Naive thymus-derived CD8-positive, alpha-beta T cell (primary cell): ENCODE results near the gene CUEDC2. TPM values are rescaled to one million over a fixed set of nuclear protein-coding genes. Genes with fewer than 3 reads are reported as not detected.
A peak's percentile ranks its signal among the peaks of the same experiment; 100 is the strongest.

Source experiments
- ATAC-seq, 2 donors: fragments of 150-1000 bp; cut with Tn5 transposase in 1 of 2; sonication (Bioruptor Pico), chemical (Tn5 transposase) in 1 of 2; 1 replicate in 1 of 2; 2 replicates in 1 of 2; pipeline ENCODE4 v1.10.0; 2021; ENCODE audit warnings: mild to moderate bottlenecking in 2 of 2, moderate library complexity in 2 of 2
- POLR2A ChIA-PET: fragments of 350-600 bp; sonication (Branson Sonifier 250); formaldehyde crosslinking; loops from one replicate; lab custom pipeline; 2021; ENCODE audit warnings: antibody characterized with exemption; lab: Charles Lee
- DNase-seq, 10 donors: peaks; one replicate each; pipeline versions ENCODE4 v3.0.0 to v3.0.0-alpha.2; 2020 to 2022
- H3K27ac Mint-ChIP-seq, 10 donors: one replicate each; pipeline ENCODE4 v1.8.0; 2020 to 2022; ENCODE audit warnings: mild to moderate bottlenecking in 10 of 10, mixed read lengths in 10 of 10, moderate library complexity in 4 of 10, inconsistent platforms in 1 of 10
- H3K27me3 Mint-ChIP-seq, 5 donors: one replicate each; pipeline ENCODE4 v1.8.0; 2021 to 2022; ENCODE audit warnings: mixed read lengths in 5 of 5
- H3K36me3 Mint-ChIP-seq, 3 donors: one replicate each; pipeline ENCODE4 v1.8.0; 2020 to 2022; ENCODE audit warnings: mixed read lengths in 3 of 3, mild to moderate bottlenecking in 2 of 3, inconsistent platforms in 1 of 3
- H3K4me1 Mint-ChIP-seq, 4 donors: one replicate each; pipeline ENCODE4 v1.8.0; 2021 to 2022; ENCODE audit warnings: mixed read lengths in 4 of 4
- H3K4me3 Mint-ChIP-seq, 10 donors: one replicate each; pipeline ENCODE4 v1.8.0; 2020 to 2022; ENCODE audit warnings: mild to moderate bottlenecking in 10 of 10, mixed read lengths in 10 of 10, moderate library complexity in 6 of 10, inconsistent platforms in 1 of 10
- H3K9me3 Mint-ChIP-seq, 9 donors: one replicate each; pipeline ENCODE4 v1.8.0; 2020 to 2022; ENCODE audit warnings: mixed read lengths in 9 of 9, mild to moderate bottlenecking in 3 of 9, inconsistent platforms in 1 of 9, moderate library complexity in 1 of 9
- polyA plus RNA-seq, 3 donors: library from polyadenylated mRNA; unstranded; fragments of 300-500 nt; fragmentation: Illumina TruSeq; gene quantifications; one replicate each; pipeline ENCODE4 v1.2.3, GENCODE V29; 2021
- total RNA-seq, 8 experiments: library from RNA in 2 of 8; stranded (reverse) in 2 of 8; gene quantifications; one replicate each; pipeline ENCODE4 v1.2.3 and lab custom pipeline; 2021 to 2026

CUEDC2 gene
- total and polyA plus RNA-seq, 5 experiments from 2014 or later = 36.5 to 76.9 (median 60.6) TPM

- DNase-seq (no peak), ATAC-seq (no peak)
- no peaks in the 10 kb centered on the region for H3K27me3 Mint-ChIP-seq
- H3K27ac Mint-ChIP-seq = peak overlapping the region in 3 of 10 donors; percentile 55 to 81 (median 65)
- H3K9me3 Mint-ChIP-seq = no peaks in the 10 kb centered on the region
- H3K36me3 Mint-ChIP-seq = peaks cover 0 to 22% (median 3%) of the 10 kb centered on the region in 3 donors
- peaks cover 10 to 36% (median 31%) of the 10 kb centered on the region in 4 donors for H3K4me1 Mint-ChIP-seq
- H3K4me3 Mint-ChIP-seq = no peak overlapping the region
- POLR2A ChIA-PET = interaction anchor here (0.6 to 6.9 kb wide), 5 partner anchors 18 to 52 kb away, joined by 3 to 184 read pairs (median 59); partner anchors contain the start of genes CUEDC2 and FBXL15
Measured at GRCh38 chr10:102453502-102453901, 21.1 kb upstream of the CUEDC2 start.

GRCh38 chr10:102452672-102453340, 20.4 kb upstream of the CUEDC2 start:
- ATAC-seq (no peak), DNase-seq (no peak)
- Mint-ChIP-seq H3K27ac (peak overlapping the region; percentile 9 to 83 (median 70)), H3K4me1 (peaks cover 10 to 34% (median 31%) of the 10 kb centered on the region in 4 donors), H3K36me3 (peaks cover 0 to 22% (median 3%) of the 10 kb centered on the region in 3 donors), H3K27me3 (no peaks in the 10 kb centered on the region), H3K9me3 (no peaks in the 10 kb centered on the region), H3K4me3 (peak overlapping the region; percentile 5 to 89 (median 76))
- POLR2A ChIA-PET = interaction anchor here (0.6 to 6.9 kb wide), 7 partner anchors 16 to 56 kb away, joined by 3 to 184 read pairs (median 59); partner anchors contain the start of genes CUEDC2, FBXL15 and NFKB2

GRCh38 chr10:102451105-102451969, 19.0 kb upstream of the CUEDC2 start, which contains the start of gene C10orf95:
TSS of gene C10orf95 (minus strand) at chr10:102451543. CDS start at chr10:102451093, 450 bp downstream.
- ATAC-seq = no peak
- Mint-ChIP-seq H3K27ac (peak within 1 kb of the TSS; percentile 67 to 92 (median 86)), H3K4me1 (peaks cover 10 to 32% (median 28%) of the 10 kb centered on the region in 4 donors), H3K4me3 (peak within 1 kb of the TSS; percentile 80 to 96 (median 88)), H3K27me3 (no peaks in the 10 kb centered on the region), H3K9me3 (no peaks in the 10 kb centered on the region), H3K36me3 (peaks cover 0 to 22% (median 2%) of the 10 kb centered on the region in 3 donors)
- DNase-seq = peak in 1 of 10 donors; percentile 9
- POLR2A ChIA-PET = interaction anchor here (0.7 to 6.9 kb wide), 25 partner anchors 9 to 1421 kb away, joined by 3 to 184 read pairs (median 6); partner anchors contain the start of genes ACTR1A, CUEDC2, FBXL15 and GBF1

GRCh38 chr10:102450374-102451104, 18.2 kb upstream of the CUEDC2 start:
- Mint-ChIP-seq H3K36me3 (peaks cover 0 to 20% (median 0%) of the 10 kb centered on the region in 3 donors), H3K4me1 (peaks cover 10 to 32% (median 28%) of the 10 kb centered on the region in 4 donors), H3K27me3 (no peaks in the 10 kb centered on the region), H3K4me3 (peak overlapping the region; percentile 89 to 97 (median 93)), H3K27ac (peak overlapping the region; percentile 79 to 98 (median 95)), H3K9me3 (no peaks in the 10 kb centered on the region)
- peak; percentile 86 to 87 for ATAC-seq
- peak; percentile 85 to 95 (median 88) for DNase-seq
- POLR2A ChIA-PET = interaction anchor here (0.9 to 6.9 kb wide), 27 partner anchors 10 to 632 kb away, joined by 3 to 184 read pairs (median 6); partner anchors contain the start of genes ACTR1A, CUEDC2, FBXL15 and GBF1

- no peak for ATAC-seq
- H3K27ac Mint-ChIP-seq = peak overlapping the region; percentile 79 to 98 (median 95)
- POLR2A ChIA-PET = interaction anchor here (0.9 to 6.9 kb wide), 27 partner anchors 9 to 631 kb away, joined by 3 to 184 read pairs (median 6); partner anchors contain the start of genes ACTR1A, CUEDC2, FBXL15 and GBF1
- H3K27me3 Mint-ChIP-seq = no peaks in the 10 kb centered on the region
- H3K4me3 Mint-ChIP-seq = peak overlapping the region; percentile 89 to 97 (median 93)
- DNase-seq = no peak
- H3K4me1 Mint-ChIP-seq = peaks cover 10 to 31% (median 27%) of the 10 kb centered on the region in 4 donors
- no peaks in the 10 kb centered on the region for H3K9me3 Mint-ChIP-seq
- H3K36me3 Mint-ChIP-seq = peaks cover 0 to 16% (median 0%) of the 10 kb centered on the region in 3 donors
Measured at GRCh38 chr10:102450124-102450373, 17.7 kb upstream of the CUEDC2 start.

- POLR2A ChIA-PET = interaction anchor here (1.0 to 6.9 kb wide), 24 partner anchors 8 to 631 kb away, joined by 3 to 184 read pairs (median 7); partner anchors contain the start of genes ACTR1A, CUEDC2, FBXL15 and NFKB2
- peak overlapping the region; percentile 79 to 98 (median 95) for H3K27ac Mint-ChIP-seq
- no peaks in the 10 kb centered on the region for H3K27me3 Mint-ChIP-seq
- H3K4me1 Mint-ChIP-seq = peaks cover 12 to 32% (median 26%) of the 10 kb centered on the region in 4 donors
- H3K36me3 Mint-ChIP-seq = peaks cover 0 to 16% (median 0%) of the 10 kb centered on the region in 3 donors
- no peaks in the 10 kb centered on the region for H3K9me3 Mint-ChIP-seq
- H3K4me3 Mint-ChIP-seq = peak overlapping the region; percentile 89 to 97 (median 93)
- peak; percentile 64 to 68 for ATAC-seq
- DNase-seq = peak; percentile 70 to 93 (median 82)
Measured at GRCh38 chr10:102449321-102450123, 17.1 kb upstream of the CUEDC2 start.

- ATAC-seq (no peak), DNase-seq (no peak)
- Mint-ChIP-seq H3K27ac (no peak overlapping the region), H3K4me3 (no peak overlapping the region), H3K27me3 (no peaks in the 10 kb centered on the region), H3K9me3 (no peaks in the 10 kb centered on the region), H3K36me3 (peaks cover 0 to 3% (median 0%) of the 10 kb centered on the region in 3 donors), H3K4me1 (peaks cover 7 to 19% (median 10%) of the 10 kb centered on the region in 4 donors)
- POLR2A ChIA-PET = no interaction called here
Measured at GRCh38 chr10:102444851-102445250, 12.5 kb upstream of the CUEDC2 start.

GRCh38 chr10:102438374-102438773, 6.0 kb upstream of the CUEDC2 start:
- Mint-ChIP-seq H3K4me1 (peaks cover 26 to 58% (median 46%) of the 10 kb centered on the region in 4 donors), H3K36me3 (peaks cover 0 to 10% (median 0%) of the 10 kb centered on the region in 3 donors), H3K27ac (peak overlapping the region in 7 of 10 donors; percentile 15 to 94 (median 79)), H3K4me3 (peak overlapping the region in 5 of 10 donors; percentile 45 to 89 (median 56)), H3K9me3 (no peaks in the 10 kb centered on the region), H3K27me3 (no peaks in the 10 kb centered on the region)
- ATAC-seq (no peak), DNase-seq (no peak)
- POLR2A ChIA-PET = interaction anchor here (0.8 to 7.5 kb wide), 3 partner anchors 12 to 40 kb away, joined by 3 to 184 read pairs (median 3); partner anchors contain the start of gene C10orf95

GRCh38 chr10:102437515-102437914, 5.1 kb upstream of the CUEDC2 start:
- no peaks in the 10 kb centered on the region for H3K9me3 Mint-ChIP-seq
- H3K4me1 Mint-ChIP-seq = peaks cover 31 to 64% (median 54%) of the 10 kb centered on the region in 4 donors
- H3K27ac Mint-ChIP-seq = peak overlapping the region in 8 of 10 donors; percentile 22 to 94 (median 84)
- ATAC-seq = no peak
- peak overlapping the region; percentile 29 to 95 (median 84) for H3K4me3 Mint-ChIP-seq
- H3K27me3 Mint-ChIP-seq = peaks cover 0 to 2% (median 0%) of the 10 kb centered on the region in 5 donors
- peaks cover 0 to 8% (median 0%) of the 10 kb centered on the region in 3 donors for H3K36me3 Mint-ChIP-seq
- no peak for DNase-seq
- POLR2A ChIA-PET = interaction anchor here (0.7 to 7.5 kb wide), 4 partner anchors 13 to 24 kb away, joined by 4 to 184 read pairs (median 66); partner anchors contain the start of genes C10orf95 and FBXL15

GRCh38 chr10:102436312-102436711, 3.9 kb upstream of the CUEDC2 start:
- H3K36me3 Mint-ChIP-seq = peaks cover 0 to 8% (median 0%) of the 10 kb centered on the region in 3 donors
- ATAC-seq (no peak), DNase-seq (no peak)
- H3K9me3 Mint-ChIP-seq = no peaks in the 10 kb centered on the region
- peaks cover 0 to 2% (median 0%) of the 10 kb centered on the region in 5 donors for H3K27me3 Mint-ChIP-seq
- H3K4me3 Mint-ChIP-seq = peak overlapping the region; percentile 81 to 95 (median 86)
- POLR2A ChIA-PET = interaction anchor here (0.6 to 7.5 kb wide), 12 partner anchors 11 to 331 kb away, joined by 3 to 184 read pairs (median 7); partner anchors contain the start of genes C10orf95, FBXL15 and NFKB2
- H3K27ac Mint-ChIP-seq = peak overlapping the region; percentile 82 to 97 (median 92)
- H3K4me1 Mint-ChIP-seq = peaks cover 34 to 70% (median 65%) of the 10 kb centered on the region in 4 donors
